Measurements from ENCODE around the gene RPS6KA3.

- TF ChIP-seq SIN3A (IDR thresholded peaks at IDR 0.05; ENCODE audit: borderline replicate concordance in 2 of 2, control insufficient read depth in 1 of 2, low read depth in 2 of 2, low read length in 2 of 2) (no peak), ZKSCAN8 (CRISPR knock-in tag; IDR thresholded peaks at IDR 0.05) (no peak), JUND (IDR thresholded peaks at IDR 0.05; ENCODE audit: borderline replicate concordance, low read depth, low read length) (no peak), JUND (tag; IDR thresholded peaks at IDR 0.05; ENCODE audit: borderline replicate concordance, low read depth, low read length) (no peak), POLR2AphosphoS5 (IDR thresholded peaks at IDR 0.05; ENCODE audit: control insufficient read depth, insufficient read depth, low read depth, low read length) (no peak), CTCF (IDR thresholded peaks at IDR 0.05 in 2 of 3, conservative IDR thresholded peaks at IDR 0.05 in 1 of 3; ENCODE audit: insufficient read depth in 2 of 3, low read depth in 1 of 3, low read length in 3 of 3) (no peak), IRF2 (CRISPR knock-in tag; IDR thresholded peaks at IDR 0.05) (no peak), ZKSCAN1 (IDR thresholded peaks at IDR 0.05; ENCODE audit: low read depth, low read length) (no peak), HNRNPLL (IDR thresholded peaks at IDR 0.05; ENCODE audit: low read depth, low read length, poor library complexity, severe bottlenecking) (no peak)
These were observed 155.4 kb downstream of the RPS6KA3 start for GRCh38 chrX:20111271-20111670.
